Activated CD4-positive, alpha-beta T cell treated with anti-CD3 and anti-CD28 coated beads for 48 hours (primary cell): ENCODE results near the gene CCL21.

ENCODE experiments used
- DNase-seq: peaks from one replicate; pipeline ENCODE4 v3.0.0-alpha.2; 2020

The CCL21 gene

GRCh38 chr9:34701769-34702736 is 7.9 kb downstream of the CCL21 start:
- DNase-seq = peak; percentile 89

GRCh38 chr9:34701023-34701768 is 8.7 kb downstream of the CCL21 start:
- DNase-seq = peak; percentile 87

GRCh38 chr9:34694811-34695210 is 15.1 kb downstream of the CCL21 start:
- no peak for DNase-seq

- DNase-seq = no peak
Measured at GRCh38 chr9:34693560-34693959, 16.4 kb downstream of the CCL21 start.

GRCh38 chr9:34691936-34692315 is 18.0 kb downstream of the CCL21 start:
- DNase-seq = no peak

GRCh38 chr9:34690983-34691935 is 18.7 kb downstream of the CCL21 start, which contains the start of gene CCL19:
Gene CCL19 (minus strand): TSS chr9:34691276. CDS start chr9:34691139, 137 bp downstream.
- DNase-seq = no peak

GRCh38 chr9:34689512-34689911 is 20.4 kb downstream of the CCL21 start:
- no peak for DNase-seq

GRCh38 chr9:34689116-34689470 is 20.8 kb downstream of the CCL21 start:
- no peak for DNase-seq

- no peak for DNase-seq
Measured at GRCh38 chr9:34688329-34689115, 21.4 kb downstream of the CCL21 start.

GRCh38 chr9:34687276-34688030 is 22.5 kb downstream of the CCL21 start:
- no peak for DNase-seq

- no peak for DNase-seq
Measured at GRCh38 chr9:34686732-34687131, 23.2 kb downstream of the CCL21 start.

GRCh38 chr9:34686231-34686630 is 23.7 kb downstream of the CCL21 start:
- no peak for DNase-seq

- no peak for DNase-seq
Measured at GRCh38 chr9:34685591-34685990, 24.3 kb downstream of the CCL21 start.

GRCh38 chr9:34684816-34685215 is 25.1 kb downstream of the CCL21 start:
- no peak for DNase-seq

GRCh38 chr9:34684145-34684544 is 25.8 kb downstream of the CCL21 start:
- peak; percentile 63 for DNase-seq

- no peak for DNase-seq
Measured at GRCh38 chr9:34675869-34676268, 34.1 kb downstream of the CCL21 start.

GRCh38 chr9:34675048-34675714 is 34.8 kb downstream of the CCL21 start:
- DNase-seq = peak; percentile 77

- DNase-seq = no peak
Measured at GRCh38 chr9:34674440-34674839, 35.5 kb downstream of the CCL21 start.

- no peak for DNase-seq
Measured at GRCh38 chr9:34671307-34671706, 38.6 kb downstream of the CCL21 start.

GRCh38 chr9:34669809-34670562 is 40.0 kb downstream of the CCL21 start:
- no peak for DNase-seq
